Measurements from ENCODE around the gene SLC17A1. TPM values are rescaled to one million over a fixed set of nuclear protein-coding genes. Genes with fewer than 3 reads are reported as not detected.
A peak's percentile ranks its signal among the peaks of the same experiment; 100 is the strongest.

The SLC17A1 gene, protein sequence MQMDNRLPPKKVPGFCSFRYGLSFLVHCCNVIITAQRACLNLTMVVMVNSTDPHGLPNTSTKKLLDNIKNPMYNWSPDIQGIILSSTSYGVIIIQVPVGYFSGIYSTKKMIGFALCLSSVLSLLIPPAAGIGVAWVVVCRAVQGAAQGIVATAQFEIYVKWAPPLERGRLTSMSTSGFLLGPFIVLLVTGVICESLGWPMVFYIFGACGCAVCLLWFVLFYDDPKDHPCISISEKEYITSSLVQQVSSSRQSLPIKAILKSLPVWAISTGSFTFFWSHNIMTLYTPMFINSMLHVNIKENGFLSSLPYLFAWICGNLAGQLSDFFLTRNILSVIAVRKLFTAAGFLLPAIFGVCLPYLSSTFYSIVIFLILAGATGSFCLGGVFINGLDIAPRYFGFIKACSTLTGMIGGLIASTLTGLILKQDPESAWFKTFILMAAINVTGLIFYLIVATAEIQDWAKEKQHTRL
- total RNA-seq (ENCODE audit: low replicate concordance): 0.85 and 1.2 TPM in 2 replicates
- long read RNA-seq, partial matches to known transcripts: 0 of 6 reads
- long read RNA-seq, other reads (novel, unspliced or antisense): 5 of 6 reads

DNA sequence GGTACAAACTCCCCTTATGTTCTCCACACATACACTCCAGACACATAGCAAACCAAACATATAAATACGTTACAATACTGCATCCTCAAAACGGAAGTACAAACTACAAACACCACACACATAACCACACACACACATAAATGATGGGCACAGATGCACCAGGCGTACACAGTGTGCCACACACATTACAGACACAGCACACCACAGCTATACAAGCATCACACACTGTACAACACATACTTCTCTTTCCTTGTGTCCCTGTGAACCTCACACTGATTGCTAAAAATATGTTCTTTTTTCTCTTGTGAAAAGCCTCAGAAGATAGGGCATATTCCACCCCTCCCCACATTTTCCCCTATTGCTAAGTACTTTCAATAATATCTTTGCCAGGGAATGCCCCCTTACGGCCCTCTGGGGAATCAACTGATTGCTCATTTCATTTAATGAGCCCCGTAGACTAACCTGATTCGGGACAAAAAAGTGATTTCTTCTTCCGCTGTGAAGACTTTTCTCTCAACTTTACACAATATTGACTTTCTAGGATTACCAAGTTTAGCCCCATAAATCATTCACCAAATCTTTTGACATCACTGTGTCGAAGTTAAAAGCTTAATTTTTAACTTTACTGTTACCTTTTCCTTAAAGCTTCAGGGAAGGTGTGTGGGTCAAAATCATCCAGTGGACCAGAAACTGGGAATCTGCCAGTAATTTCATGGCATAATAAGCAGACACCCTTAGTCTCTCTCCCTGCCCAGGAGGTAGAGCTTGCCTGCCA is at the start of gene SLC17A1:
Gene SLC17A1, minus strand, starts transcription at position 521 of the 775 bp plus-strand sequence. CDS start 1,495 bp downstream, outside the sequence.
- no peaks in the 10 kb centered on the region for H3K9me3 Mint-ChIP-seq
- no peak within 1 kb of the TSS for H3K27ac Mint-ChIP-seq
- peak within 1 kb of the TSS; percentile 0 for H3K4me3 Mint-ChIP-seq
- peaks cover 8% of the 10 kb centered on the region for H3K27me3 Mint-ChIP-seq
- TF ChIP-seq, protein P1, sequence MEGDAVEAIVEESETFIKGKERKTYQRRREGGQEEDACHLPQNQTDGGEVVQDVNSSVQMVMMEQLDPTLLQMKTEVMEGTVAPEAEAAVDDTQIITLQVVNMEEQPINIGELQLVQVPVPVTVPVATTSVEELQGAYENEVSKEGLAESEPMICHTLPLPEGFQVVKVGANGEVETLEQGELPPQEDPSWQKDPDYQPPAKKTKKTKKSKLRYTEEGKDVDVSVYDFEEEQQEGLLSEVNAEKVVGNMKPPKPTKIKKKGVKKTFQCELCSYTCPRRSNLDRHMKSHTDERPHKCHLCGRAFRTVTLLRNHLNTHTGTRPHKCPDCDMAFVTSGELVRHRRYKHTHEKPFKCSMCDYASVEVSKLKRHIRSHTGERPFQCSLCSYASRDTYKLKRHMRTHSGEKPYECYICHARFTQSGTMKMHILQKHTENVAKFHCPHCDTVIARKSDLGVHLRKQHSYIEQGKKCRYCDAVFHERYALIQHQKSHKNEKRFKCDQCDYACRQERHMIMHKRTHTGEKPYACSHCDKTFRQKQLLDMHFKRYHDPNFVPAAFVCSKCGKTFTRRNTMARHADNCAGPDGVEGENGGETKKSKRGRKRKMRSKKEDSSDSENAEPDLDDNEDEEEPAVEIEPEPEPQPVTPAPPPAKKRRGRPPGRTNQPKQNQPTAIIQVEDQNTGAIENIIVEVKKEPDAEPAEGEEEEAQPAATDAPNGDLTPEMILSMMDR (conservative IDR thresholded peaks at IDR 0.05): no peak
- no peaks in the 10 kb centered on the region for H3K4me1 Mint-ChIP-seq (ENCODE audit: unreplicated experiment)
- no peak for DNase-seq (ENCODE audit: extremely low spot score, unreplicated experiment)
- no peaks in the 10 kb centered on the region for H3K36me3 Mint-ChIP-seq

DNA sequence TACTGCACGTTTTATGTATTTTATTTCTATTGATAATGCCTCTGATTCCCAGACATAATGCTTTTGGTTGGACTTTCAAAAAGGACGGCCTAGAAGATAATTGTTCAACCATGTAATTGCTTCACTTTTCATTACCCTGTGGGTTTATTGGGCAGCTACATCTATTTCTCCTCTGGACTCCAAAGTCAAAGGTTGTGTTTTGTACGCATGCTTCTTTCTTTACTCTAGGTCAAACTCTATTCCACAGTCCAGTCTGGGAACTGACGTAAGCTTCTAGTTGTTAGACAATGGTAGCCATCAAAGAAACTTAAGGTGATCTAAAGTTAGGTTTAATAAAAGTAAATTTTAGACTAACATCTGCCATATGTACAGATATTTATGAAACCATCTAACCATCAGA is 48.7 kb upstream of the SLC17A1 start:
- Mint-ChIP-seq H3K27me3 (peaks cover 9% of the 10 kb centered on the region), H3K27ac (no peak overlapping the region), H3K4me3 (no peak overlapping the region), H3K4me1 (ENCODE audit: unreplicated experiment) (no peaks in the 10 kb centered on the region), H3K36me3 (no peaks in the 10 kb centered on the region), H3K9me3 (no peaks in the 10 kb centered on the region)
- DNase-seq (ENCODE audit: extremely low spot score, unreplicated experiment): no peak
- TF ChIP-seq, protein P1 (conservative IDR thresholded peaks at IDR 0.05): no peak

DNA sequence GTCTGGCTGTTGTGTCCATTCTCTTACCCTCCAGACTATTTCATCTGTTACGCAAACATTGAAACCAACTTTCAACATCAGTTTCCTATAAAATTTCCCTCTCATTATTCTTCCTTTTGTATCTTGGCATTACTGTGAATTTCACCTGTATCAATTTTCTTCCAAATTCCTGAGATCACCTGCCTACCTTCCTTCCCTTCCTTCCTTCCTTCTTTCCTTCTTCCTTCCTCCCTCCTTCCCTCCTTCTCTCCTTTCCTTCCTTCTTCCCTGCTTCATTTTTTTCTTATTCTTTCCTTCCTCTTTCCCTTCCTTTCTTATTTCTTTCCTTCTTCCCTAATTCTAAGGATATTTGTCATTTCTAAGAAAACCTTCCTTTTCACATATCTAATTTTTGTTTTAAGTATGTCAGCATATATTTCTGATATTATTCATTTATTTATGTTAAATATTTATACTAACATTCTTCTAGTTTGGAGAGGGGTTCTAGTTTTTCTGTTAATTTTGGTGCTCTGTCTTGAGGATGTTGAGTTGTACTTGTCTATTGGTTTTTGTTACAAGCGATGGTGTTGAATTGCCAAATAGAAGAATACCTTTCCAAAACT is 47.0 kb upstream of the SLC17A1 start:
- Mint-ChIP-seq H3K27ac (no peak overlapping the region), H3K9me3 (no peaks in the 10 kb centered on the region), H3K36me3 (no peaks in the 10 kb centered on the region), H3K27me3 (peaks cover 9% of the 10 kb centered on the region), H3K4me1 (ENCODE audit: unreplicated experiment) (no peaks in the 10 kb centered on the region), H3K4me3 (no peak overlapping the region)
- TF ChIP-seq, protein P1 (conservative IDR thresholded peaks at IDR 0.05): no peak
- DNase-seq (ENCODE audit: extremely low spot score, unreplicated experiment): no peak

DNA sequence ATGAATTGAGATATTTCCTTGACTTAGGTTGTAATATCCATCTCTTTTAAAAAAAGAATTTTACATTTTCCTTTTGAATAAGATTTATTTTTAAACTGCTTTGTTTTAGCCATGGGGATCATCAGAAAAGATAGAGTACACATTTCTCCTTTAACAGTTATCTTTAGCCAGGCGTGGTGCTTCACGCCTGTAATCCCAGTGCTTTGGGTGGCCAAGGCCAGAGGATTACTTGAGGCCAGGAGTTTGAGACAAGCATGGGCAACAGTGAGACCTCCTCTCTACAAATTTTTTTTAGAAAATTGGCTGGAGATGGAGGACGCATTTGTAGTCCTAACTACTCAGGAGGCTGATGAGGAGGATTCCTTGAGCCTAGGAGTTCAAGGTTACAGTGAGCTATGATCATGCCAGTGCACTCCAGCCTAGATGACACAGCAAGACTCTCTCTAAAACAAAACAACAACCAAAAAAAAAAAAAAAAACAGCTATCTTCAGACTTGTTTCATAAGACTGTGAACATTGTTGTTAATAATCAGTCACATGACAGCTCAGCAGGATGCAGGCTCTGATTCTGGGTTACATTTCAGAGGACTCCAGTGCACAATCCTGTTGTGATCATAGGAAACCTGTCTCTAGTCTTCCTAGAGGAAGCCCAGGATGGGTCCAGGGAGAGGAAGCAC is 44.2 kb upstream of the SLC17A1 start:
- Mint-ChIP-seq H3K4me3 (no peak overlapping the region), H3K4me1 (ENCODE audit: unreplicated experiment) (no peaks in the 10 kb centered on the region)

More for the DNA sequence above, 44.2 kb upstream of the SLC17A1 start:
- H3K27ac Mint-ChIP-seq: no peak overlapping the region
- peaks cover 10% of the 10 kb centered on the region for H3K27me3 Mint-ChIP-seq
- no peaks in the 10 kb centered on the region for H3K36me3 Mint-ChIP-seq
- DNase-seq (ENCODE audit: extremely low spot score, unreplicated experiment): no peak
- TF ChIP-seq, protein P1 (conservative IDR thresholded peaks at IDR 0.05): no peak
- no peaks in the 10 kb centered on the region for H3K9me3 Mint-ChIP-seq

All from type B pancreatic cell (in vitro differentiated cells).